PC-3 (cell line): ENCODE measurements around the gene GIGYF1. TPM values are rescaled to one million over a fixed set of nuclear protein-coding genes. Genes with fewer than 3 reads are reported as not detected.

Experiments used
- ATAC-seq: fragments of 200-7000 bp; cut with Tn5 transposase; 2 replicates; pipeline ENCODE4 v1.9.1; 2020; ENCODE audit warnings: mild to moderate bottlenecking, moderate library complexity
- BruUV-seq: library from RNA; stranded (reverse); fragments of 400-500 nt; replicated peaks from 2 replicates; lab custom pipeline; 2021; lab: Mats Ljungman, UMichigan
- CTCF ChIA-PET: fragments of 300-600 bp; sonication (Branson Sonifier 250); formaldehyde crosslinking; loops from one replicate; lab custom pipeline; 2022; ENCODE audit warnings: antibody characterized with exemption; lab: Charles Lee
- POLR2A ChIA-PET: fragments of 300-600 bp; sonication (Branson Sonifier 250); formaldehyde crosslinking; loops from one replicate; lab custom pipeline; 2022; ENCODE audit warnings: antibody characterized with exemption; ENCODE audit not compliant: unreplicated experiment; lab: Charles Lee
- DNase-seq: peaks from one replicate; pipeline ENCODE4 v3.0.0-alpha.2; 2015
- H2AFZ ChIP-seq: fragments of 300-600 bp; sonication (generic); 2 replicates; pipeline ENCODE4 v1.6.0; 2016; ENCODE audit warnings: antibody characterized with exemption, low read length
- H3F3A ChIP-seq: fragments of 300-600 bp; sonication (generic); one replicate; pipeline ENCODE4 v1.6.0; 2017; ENCODE audit warnings: antibody characterized with exemption, low read length, control low read depth, mild to moderate bottlenecking; ENCODE audit not compliant: unreplicated experiment
- H3K27ac ChIP-seq: fragments of 300-600 bp; sonication (generic); 2 replicates; pipeline ENCODE4 v1.5.1; 2016; ENCODE audit warnings: mild to moderate bottlenecking, low read length
- H3K27me3 ChIP-seq: fragments of 300-600 bp; sonication (generic); 2 replicates; pipeline ENCODE4 v1.6.1; 2016; ENCODE audit warnings: low read length, mixed read lengths
- H3K36me3 ChIP-seq: fragments of 300-600 bp; sonication (generic); 2 replicates; pipeline ENCODE4 v1.6.1; 2016; ENCODE audit warnings: low read depth, mixed run types, low read length, mixed read lengths
- H3K4me1 ChIP-seq: fragments of 300-600 bp; sonication (generic); 2 replicates; pipeline ENCODE4 v1.5.1; 2016; ENCODE audit warnings: low read length; ENCODE audit not compliant: insufficient read depth
- H3K4me2 ChIP-seq: fragments of 300-600 bp; sonication (generic); 2 replicates; pipeline ENCODE4 v1.6.0; 2016; ENCODE audit warnings: low read length
- H3K4me3 ChIP-seq: fragments of 300-600 bp; sonication (generic); 2 replicates; pipeline ENCODE4 v1.5.1; 2016; ENCODE audit warnings: mild to moderate bottlenecking, low read length, mixed read lengths
- H3K79me2 ChIP-seq: fragments of 300-600 bp; sonication (generic); 2 replicates; pipeline ENCODE4 v1.6.1; 2017; ENCODE audit warnings: low read length, mixed read lengths
- H3K9ac ChIP-seq: fragments of 300-600 bp; sonication (generic); 2 replicates; pipeline ENCODE4 v1.6.0; 2016; ENCODE audit warnings: mild to moderate bottlenecking, low read length
- H3K9me2 ChIP-seq: fragments of 300-600 bp; sonication (generic); replicated peaks from 2 replicates; pipeline ENCODE4 v1.6.1; 2016; ENCODE audit warnings: mixed run types, low read length, mixed read lengths
- H3K9me3 ChIP-seq: fragments of 300-600 bp; sonication (generic); 2 replicates; pipeline ENCODE4 v1.6.1; 2016; ENCODE audit warnings: low read length, mixed read lengths
- H4K20me1 ChIP-seq: fragments of 300-600 bp; sonication (generic); 2 replicates; pipeline ENCODE4 v1.6.1; 2016; ENCODE audit warnings: low read length, mixed read lengths
- EZH2 ChIP-seq: fragments of 300-600 bp; sonication (generic); IDR thresholded peaks from one replicate; pipeline ENCODE4 v1.6.1; 2017; ENCODE audit warnings: antibody characterized with exemption, mild to moderate bottlenecking, low read length; ENCODE audit not compliant: unreplicated experiment
- EZH2phosphoT487 ChIP-seq: fragments of 300-600 bp; sonication (generic); IDR thresholded peaks from 2 replicates; pipeline ENCODE4 v1.6.1; 2018; ENCODE audit warnings: mild to moderate bottlenecking, antibody characterized with exemption, low read length, borderline replicate concordance
- intact Hi-C: fragments of 100-400 bp; cut with micrococcal nuclease; formaldehyde crosslinking; loops from 2 replicates; pipeline ENCODE4 v1.9.0; 2023
- total RNA-seq: library from RNA; depleted of rRNA; stranded (reverse); fragments of >200 nt; gene quantifications from 2 replicates; pipeline ENCODE4 v1.2.3, GENCODE V29; 2014
- TF ChIP-seq, protein P1 (sequence below): fragments of 300-600 bp; sonication (generic); conservative IDR thresholded peaks from 2 replicates; pipeline ENCODE4 v1.5.1; 2017; ENCODE audit warnings: antibody characterized with exemption, low read depth, mild to moderate bottlenecking, low read length

The GIGYF1 gene
- total RNA-seq, 1 experiment from 2014 or later, result 26.6 TPM

DNA sequence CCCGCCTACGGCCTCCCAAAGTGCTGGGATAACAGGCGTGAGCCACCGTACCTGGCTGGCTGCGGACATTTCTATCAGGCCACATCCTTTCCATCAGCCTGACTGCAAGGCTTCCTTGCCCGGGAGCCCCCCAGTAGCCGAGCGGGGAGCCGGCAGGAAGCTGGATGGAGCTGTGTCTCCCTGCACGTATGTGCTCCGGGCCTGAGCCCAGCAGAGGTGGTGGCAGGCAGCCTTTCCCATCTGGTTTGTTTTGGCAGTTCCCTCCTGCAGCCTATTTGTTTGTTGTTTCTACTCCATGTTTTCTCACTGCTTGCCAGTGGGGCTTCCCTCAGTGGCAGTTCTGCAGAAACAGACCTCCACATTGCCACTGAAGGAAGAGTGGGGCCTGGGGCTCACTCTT, 17.3 kb upstream of the GIGYF1 start:
- no peak overlapping the region for H2AFZ ChIP-seq
- no peak for TF ChIP-seq EZH2phosphoT487
- TF ChIP-seq, protein P1, sequence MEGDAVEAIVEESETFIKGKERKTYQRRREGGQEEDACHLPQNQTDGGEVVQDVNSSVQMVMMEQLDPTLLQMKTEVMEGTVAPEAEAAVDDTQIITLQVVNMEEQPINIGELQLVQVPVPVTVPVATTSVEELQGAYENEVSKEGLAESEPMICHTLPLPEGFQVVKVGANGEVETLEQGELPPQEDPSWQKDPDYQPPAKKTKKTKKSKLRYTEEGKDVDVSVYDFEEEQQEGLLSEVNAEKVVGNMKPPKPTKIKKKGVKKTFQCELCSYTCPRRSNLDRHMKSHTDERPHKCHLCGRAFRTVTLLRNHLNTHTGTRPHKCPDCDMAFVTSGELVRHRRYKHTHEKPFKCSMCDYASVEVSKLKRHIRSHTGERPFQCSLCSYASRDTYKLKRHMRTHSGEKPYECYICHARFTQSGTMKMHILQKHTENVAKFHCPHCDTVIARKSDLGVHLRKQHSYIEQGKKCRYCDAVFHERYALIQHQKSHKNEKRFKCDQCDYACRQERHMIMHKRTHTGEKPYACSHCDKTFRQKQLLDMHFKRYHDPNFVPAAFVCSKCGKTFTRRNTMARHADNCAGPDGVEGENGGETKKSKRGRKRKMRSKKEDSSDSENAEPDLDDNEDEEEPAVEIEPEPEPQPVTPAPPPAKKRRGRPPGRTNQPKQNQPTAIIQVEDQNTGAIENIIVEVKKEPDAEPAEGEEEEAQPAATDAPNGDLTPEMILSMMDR, result no peak
- TF ChIP-seq EZH2, result no peak
- ChIA-PET POLR2A (no interaction called here), CTCF (no interaction called here)
- peaks cover 22% of the 10 kb centered on the region for H3K79me2 ChIP-seq
- ATAC-seq (no peak), DNase-seq (no peak)
- no peak overlapping the region for H3K9ac ChIP-seq
- H3K27ac ChIP-seq, result no peak overlapping the region
- peaks cover 6% of the 10 kb centered on the region for H4K20me1 ChIP-seq
- no TSS peak for BruUV-seq
- H3K9me3 ChIP-seq, result no peaks in the 10 kb centered on the region
- H3K36me3 ChIP-seq, result no peaks in the 10 kb centered on the region
- H3F3A ChIP-seq, result no peaks in the 10 kb centered on the region
- H3K9me2 ChIP-seq, result no peaks in the 10 kb centered on the region
- H3K4me1 ChIP-seq, result peaks cover 6% of the 10 kb centered on the region
- H3K27me3 ChIP-seq, result no peaks in the 10 kb centered on the region
- no peak overlapping the region for H3K4me3 ChIP-seq
- no peak overlapping the region for H3K4me2 ChIP-seq
- intact Hi-C loops, result no loop called here

DNA sequence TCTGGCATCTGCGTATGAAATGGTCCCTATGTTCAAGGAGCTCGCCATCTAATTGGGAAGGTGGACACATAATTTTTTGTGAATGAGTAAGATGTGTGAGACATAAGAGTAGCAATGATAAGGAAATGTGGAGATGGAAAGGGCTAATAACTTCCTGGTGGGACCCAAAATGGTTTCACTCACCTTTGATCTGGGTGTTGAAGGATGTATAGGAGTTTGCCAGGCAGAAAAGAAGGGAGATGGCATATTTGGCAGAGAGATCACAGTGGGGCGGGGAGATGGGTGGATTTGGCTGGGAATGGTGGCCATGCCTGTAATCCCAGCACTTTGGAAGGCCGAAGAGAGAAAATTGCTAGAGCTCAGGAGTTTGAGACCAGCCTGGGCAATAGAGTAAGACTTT, 16.4 kb upstream of the GIGYF1 start:
- no peak overlapping the region for H3K4me2 ChIP-seq
- H3K36me3 ChIP-seq, result no peaks in the 10 kb centered on the region
- intact Hi-C loops, result no loop called here
- no peaks in the 10 kb centered on the region for H3K27me3 ChIP-seq
- ChIA-PET POLR2A (no interaction called here), CTCF (no interaction called here)
- DNase-seq, result no peak
- no TSS peak for BruUV-seq
- peaks cover 6% of the 10 kb centered on the region for H3K4me1 ChIP-seq
- no peaks in the 10 kb centered on the region for H3F3A ChIP-seq
- H4K20me1 ChIP-seq, result peaks cover 6% of the 10 kb centered on the region
- H3K9me3 ChIP-seq, result no peaks in the 10 kb centered on the region
- TF ChIP-seq EZH2phosphoT487 (no peak), EZH2 (no peak)
- TF ChIP-seq, protein P1, result no peak
- no peak overlapping the region for H3K27ac ChIP-seq
- no peak overlapping the region for H2AFZ ChIP-seq
- no peaks in the 10 kb centered on the region for H3K9me2 ChIP-seq
- H3K79me2 ChIP-seq, result peaks cover 27% of the 10 kb centered on the region
- no peak for ATAC-seq
- no peak overlapping the region for H3K9ac ChIP-seq
- no peak overlapping the region for H3K4me3 ChIP-seq

DNA sequence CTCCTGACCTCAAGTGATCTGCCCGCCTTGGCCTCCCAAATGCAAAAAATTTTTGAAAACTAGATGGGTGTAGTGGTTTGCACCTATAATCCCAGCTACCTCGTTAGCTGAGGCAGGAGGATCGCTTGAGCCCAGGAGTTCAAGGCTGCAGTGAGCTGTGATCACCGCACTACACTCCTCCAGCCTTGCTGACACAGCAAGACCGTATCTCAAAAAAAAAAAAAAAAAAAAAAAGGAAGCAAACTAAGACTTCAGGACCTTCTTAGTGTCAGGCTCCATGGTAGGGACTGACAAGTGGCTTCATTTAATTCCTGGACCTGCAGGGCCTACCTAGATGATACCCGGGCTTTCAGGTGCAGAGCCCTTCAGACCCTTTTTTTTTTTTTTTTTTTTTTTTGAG, 14.3 kb upstream of the GIGYF1 start:
- Histone ChIP-seq H3F3A (no peaks in the 10 kb centered on the region), H3K9me2 (no peaks in the 10 kb centered on the region), H3K4me3 (no peak overlapping the region), H3K9me3 (no peaks in the 10 kb centered on the region), H3K27ac (no peak overlapping the region), H3K36me3 (no peaks in the 10 kb centered on the region), H3K4me2 (no peak overlapping the region), H3K27me3 (no peaks in the 10 kb centered on the region), H3K79me2 (peaks cover 27% of the 10 kb centered on the region), H4K20me1 (peaks cover 6% of the 10 kb centered on the region), H3K9ac (no peak overlapping the region), H2AFZ (no peak overlapping the region), H3K4me1 (peaks cover 9% of the 10 kb centered on the region)
- POLR2A ChIA-PET, result no interaction called here
- intact Hi-C loops, result loop anchor here (5.0 kb wide), 1 partner anchor 119 kb away; the partner anchor contains the start of gene EPHB4
- no peak for TF ChIP-seq EZH2phosphoT487
- no peak for TF ChIP-seq EZH2
- TF ChIP-seq, protein P1, result no peak
- BruUV-seq, result no TSS peak
- CTCF ChIA-PET, result no interaction called here
- DNase-seq, result no peak
- ATAC-seq, result no peak
